Neuronal stem cell (in vitro differentiated cells): ENCODE data around the gene HHEX.

ENCODE experiments used
- DNase-seq: peaks from one replicate; pipeline ENCODE4 v3.0.0-alpha.2; 2013; ENCODE audit warnings: low spot score
- H2AFZ ChIP-seq: one replicate; pipeline ENCODE4 v1.6.1; 2013; ENCODE audit warnings: mild to moderate bottlenecking, low read length, inconsistent platforms
- H2AK5ac ChIP-seq: 2 replicates; pipeline ENCODE4 v1.6.1; 2013; ENCODE audit warnings: low read depth, mild to moderate bottlenecking, inconsistent platforms, low read length, moderate library complexity, mixed read lengths
- H2BK120ac ChIP-seq: 2 replicates; pipeline ENCODE4 v1.6.1; 2013; ENCODE audit warnings: low read depth, mild to moderate bottlenecking, inconsistent platforms, low read length, moderate library complexity, mixed read lengths
- H2BK12ac ChIP-seq: one replicate; pipeline ENCODE4 v1.6.1; 2013; ENCODE audit warnings: low read length, inconsistent platforms
- H2BK15ac ChIP-seq: 2 replicates; pipeline ENCODE4 v1.6.1; 2013; ENCODE audit warnings: mild to moderate bottlenecking, low read length, inconsistent platforms, mixed read lengths
- H2BK5ac ChIP-seq: one replicate; pipeline ENCODE4 v1.6.1; 2013; ENCODE audit warnings: inconsistent platforms, mild to moderate bottlenecking, low read length, moderate library complexity
- H3K14ac ChIP-seq: one replicate; pipeline ENCODE4 v1.6.1; 2013; ENCODE audit warnings: low read length, inconsistent platforms
- H3K18ac ChIP-seq: 2 replicates; pipeline ENCODE4 v1.6.1; 2013; ENCODE audit warnings: low read length, inconsistent platforms
- H3K23ac ChIP-seq: 2 replicates; pipeline ENCODE4 v1.6.1; 2013; ENCODE audit warnings: low read depth, mild to moderate bottlenecking, mixed read lengths, low read length, inconsistent platforms; ENCODE audit not compliant: poor library complexity
- H3K27ac ChIP-seq: replicated peaks from 3 replicates; pipeline ENCODE4 v1.5.1; 2013; ENCODE audit warnings: low read length, inconsistent platforms
- H3K27me3 ChIP-seq, 3 experiments: 2 replicates each; pipeline ENCODE4 v1.6.1; 2013; ENCODE audit warnings: low read length in 3 of 3, mild to moderate bottlenecking in 2 of 3, inconsistent platforms in 1 of 3, low read depth in 1 of 3, mixed read lengths in 1 of 3, moderate library complexity in 1 of 3; ENCODE audit not compliant: control insufficient read depth in 3 of 3, insufficient read depth in 3 of 3
- H3K36me3 ChIP-seq, 2 donors: replicated peaks in 1 of 2; 2 replicates each; pipeline ENCODE4 v1.6.1; 2013; ENCODE audit warnings: low read length in 2 of 2; ENCODE audit not compliant: control insufficient read depth in 2 of 2, insufficient read depth in 2 of 2
- H3K4ac ChIP-seq: 2 replicates; pipeline ENCODE4 v1.6.1; 2013; ENCODE audit warnings: inconsistent platforms, mild to moderate bottlenecking, low read length, moderate library complexity
- H3K4me1 ChIP-seq, 2 donors: 1 replicate in 1 of 2; 2 replicates in 1 of 2; pipeline ENCODE4 v1.6.1; 2013; ENCODE audit warnings: low read length in 2 of 2, low read depth in 1 of 2; ENCODE audit not compliant: control insufficient read depth in 2 of 2, insufficient read depth in 1 of 2
- H3K4me2 ChIP-seq: one replicate; pipeline ENCODE4 v1.6.1; 2013; ENCODE audit warnings: mild to moderate bottlenecking, low read length, inconsistent platforms; ENCODE audit not compliant: insufficient read depth, poor library complexity, severe bottlenecking
- H3K4me3 ChIP-seq, 2 donors: 2 replicates each; pipeline ENCODE4 v1.5.1; 2013; ENCODE audit warnings: low read length in 2 of 2, mild to moderate bottlenecking in 2 of 2, inconsistent platforms in 1 of 2, moderate library complexity in 1 of 2
- H3K79me1 ChIP-seq: one replicate; pipeline ENCODE4 v1.6.1; 2013; ENCODE audit warnings: low read depth, mild to moderate bottlenecking, inconsistent platforms, low read length, moderate library complexity
- H3K9ac ChIP-seq: one replicate; pipeline ENCODE4 v1.6.1; 2013; ENCODE audit warnings: mild to moderate bottlenecking, low read depth, low read length, inconsistent platforms; ENCODE audit not compliant: poor library complexity
- H3K9me3 ChIP-seq, 2 donors: replicated peaks in 1 of 2; 2 replicates each; pipeline versions ENCODE3 to v1.6.1; 2013; ENCODE audit warnings: low read length in 2 of 2, mild to moderate bottlenecking in 2 of 2, inconsistent platforms in 1 of 2, low read depth in 1 of 2, mixed read lengths in 1 of 2, moderate library complexity in 1 of 2; ENCODE audit not compliant: control insufficient read depth in 2 of 2, insufficient read depth in 1 of 2
- H4K8ac ChIP-seq: one replicate; pipeline ENCODE4 v1.6.1; 2013; ENCODE audit warnings: low read depth, mild to moderate bottlenecking, inconsistent platforms, low read length, moderate library complexity
- H4K91ac ChIP-seq: one replicate; pipeline ENCODE4 v1.6.1; 2013; ENCODE audit warnings: low read length, low read depth, mild to moderate bottlenecking, inconsistent platforms; ENCODE audit not compliant: poor library complexity
- WGBS, 2 donors: extraction: QIAGEN DNeasy Blood & Tissue Kit; methylation state at CpG; one replicate each; pipeline ENCODE4 v1.1.7; 2013; ENCODE audit warnings: missing lambda C conversion rate in 2 of 2, mixed read lengths in 1 of 2; ENCODE audit not compliant: insufficient read length in 2 of 2, insufficient replicate concordance in 1 of 2; ENCODE audit errors: extremely low coverage in 2 of 2; 5-methylcytosine and 5-hydroxymethylcytosine counted together

The HHEX gene

GRCh38 chr10:92690211-92690914 is 608 bp downstream of the HHEX start:
- no CpG with 5 or more reads among the region's 73 CpGs for WGBS, 2 donors
- no peak overlapping the region for H3K27ac ChIP-seq
- peak; percentile 29 for DNase-seq

GRCh38 chr10:92690915-92691590 is 1.3 kb downstream of the HHEX start:
- peaks cover 48 to 84% (median 67%) of the 10 kb centered on the region in 3 experiments for H3K27me3 ChIP-seq
- H4K91ac ChIP-seq = no peak overlapping the region
- no peak overlapping the region for H3K4me3 ChIP-seq
- H2BK5ac ChIP-seq = no peak overlapping the region
- no peaks in the 10 kb centered on the region for H3K36me3 ChIP-seq
- no peak overlapping the region for H2BK120ac ChIP-seq
- peak overlapping the region; percentile 17 for H3K23ac ChIP-seq
- H3K14ac ChIP-seq = no peak overlapping the region
- H3K18ac ChIP-seq = no peak overlapping the region
- no peak overlapping the region for H2BK15ac ChIP-seq
- no peak overlapping the region for H2AK5ac ChIP-seq
- peak overlapping the region; percentile 95 for H2AFZ ChIP-seq
- peaks cover 0 to 9% of the 10 kb centered on the region in 2 donors for H3K9me3 ChIP-seq
- peaks cover 1% of the 10 kb centered on the region for H3K79me1 ChIP-seq
- no peak for DNase-seq
- H2BK12ac ChIP-seq = no peak overlapping the region
- H3K4me1 ChIP-seq = peaks cover 0 to 4% of the 10 kb centered on the region in 2 donors
- H3K4me2 ChIP-seq = no peak overlapping the region
- no peak overlapping the region for H3K9ac ChIP-seq
- H3K27ac ChIP-seq = no peak overlapping the region
- H4K8ac ChIP-seq = no peak overlapping the region
- WGBS, 2 donors = no CpG with 5 or more reads among the region's 30 CpGs
- no peak overlapping the region for H3K4ac ChIP-seq

More at GRCh38 chr10:92690211-92690914, 608 bp downstream of the HHEX start:
- H3K4me1 ChIP-seq = peaks cover 0 to 2% of the 10 kb centered on the region in 2 donors
- H3K9me3 ChIP-seq = peaks cover 0 to 10% of the 10 kb centered on the region in 2 donors
- H3K27me3 ChIP-seq = peaks cover 43 to 78% (median 60%) of the 10 kb centered on the region in 3 experiments
- peaks cover 1% of the 10 kb centered on the region for H3K79me1 ChIP-seq
- H2BK120ac ChIP-seq = no peak overlapping the region
- H4K8ac ChIP-seq = peak overlapping the region; percentile 3
- peak overlapping the region; percentile 62 for H3K4me2 ChIP-seq
- peak overlapping the region; percentile 63 for H2AK5ac ChIP-seq
- H3K36me3 ChIP-seq = no peaks in the 10 kb centered on the region
- peak overlapping the region; percentile 98 for H3K23ac ChIP-seq
- H3K9ac ChIP-seq = peak overlapping the region; percentile 77
- peak overlapping the region; percentile 37 for H2BK15ac ChIP-seq
- peak overlapping the region; percentile 13 to 15 for H3K4me3 ChIP-seq
- H2BK5ac ChIP-seq = no peak overlapping the region
- H2BK12ac ChIP-seq = no peak overlapping the region
- H2AFZ ChIP-seq = peak overlapping the region; percentile 95
- H3K4ac ChIP-seq = peak overlapping the region; percentile 76
- peak overlapping the region; percentile 83 for H3K18ac ChIP-seq
- no peak overlapping the region for H4K91ac ChIP-seq
- H3K14ac ChIP-seq = no peak overlapping the region

GRCh38 chr10:92691591-92692079 is 1.9 kb downstream of the HHEX start:
- Histone ChIP-seq H2BK15ac (no peak overlapping the region), H3K14ac (no peak overlapping the region), H2BK120ac (no peak overlapping the region), H2BK12ac (no peak overlapping the region), H3K9ac (no peak overlapping the region), H3K9me3 (peaks cover 3 to 9% of the 10 kb centered on the region in 2 donors), H3K4ac (no peak overlapping the region), H3K23ac (peak overlapping the region; percentile 37), H4K8ac (no peak overlapping the region), H3K27me3 (peaks cover 52 to 90% (median 73%) of the 10 kb centered on the region in 3 experiments), H3K4me3 (no peak overlapping the region), H3K27ac (no peak overlapping the region), H3K18ac (no peak overlapping the region), H4K91ac (no peak overlapping the region), H3K4me2 (no peak overlapping the region), H3K36me3 (no peaks in the 10 kb centered on the region), H3K4me1 (peaks cover 0 to 7% of the 10 kb centered on the region in 2 donors), H2AFZ (no peak overlapping the region), H2BK5ac (no peak overlapping the region), H3K79me1 (peaks cover 1% of the 10 kb centered on the region), H2AK5ac (peak overlapping the region; percentile 1)
- WGBS, 2 donors = no CpG with 5 or more reads among the region's 35 CpGs
- no peak for DNase-seq
